ENCODE data around the gene BCAR1. TPM values are rescaled to one million over a fixed set of nuclear protein-coding genes. Genes with fewer than 3 reads are reported as not detected.
"Not testable (repeated sequence)": the region's sequence is repeated elsewhere in the genome, so short reads cannot be mapped to it uniquely, and the experiment has no call there.

Gene BCAR1
- total RNA-seq, 1 donor: 33.4 TPM

DNA sequence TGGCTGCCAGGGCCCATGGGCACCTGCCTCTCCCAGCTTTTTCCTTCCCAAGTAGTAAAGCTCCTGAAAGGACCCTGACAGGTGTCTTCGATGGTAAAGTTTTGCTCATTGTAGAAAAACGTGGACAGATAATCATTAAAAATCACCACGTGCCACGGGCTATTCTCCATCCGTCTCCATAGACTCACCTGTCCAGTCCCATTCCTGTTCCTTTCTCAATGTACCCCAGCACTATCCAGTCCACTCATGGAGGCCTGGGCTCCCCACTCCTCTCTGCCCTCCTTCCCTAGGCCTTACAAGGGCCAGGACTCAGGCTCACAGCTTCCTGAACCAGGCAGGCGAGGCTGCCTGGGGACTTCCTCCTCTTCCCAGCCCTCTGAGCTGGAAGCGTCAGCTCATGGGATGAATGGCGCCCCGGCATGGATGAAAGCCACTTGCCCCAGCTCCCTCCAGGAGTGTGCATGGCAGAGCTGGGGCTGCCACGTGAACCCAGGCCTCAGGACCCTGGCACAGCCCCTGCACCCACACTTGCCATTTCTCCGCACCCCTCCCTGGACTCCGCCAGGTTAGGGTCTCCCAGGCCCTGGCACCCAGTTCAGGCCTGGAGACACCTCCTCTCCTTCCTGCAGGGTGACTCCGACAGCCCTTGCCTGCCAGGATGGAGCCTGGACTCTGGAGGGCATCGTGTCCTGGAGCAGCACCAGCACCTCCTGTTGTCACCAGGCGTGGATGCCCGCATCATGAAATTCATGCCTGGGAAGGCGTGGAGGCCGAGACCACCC lies 23.9 kb downstream of the BCAR1 start:
- no peak overlapping the region for H3K4me3 ChIP-seq (ENCODE audit: low read depth, low read length)
- TF ChIP-seq, protein P1, sequence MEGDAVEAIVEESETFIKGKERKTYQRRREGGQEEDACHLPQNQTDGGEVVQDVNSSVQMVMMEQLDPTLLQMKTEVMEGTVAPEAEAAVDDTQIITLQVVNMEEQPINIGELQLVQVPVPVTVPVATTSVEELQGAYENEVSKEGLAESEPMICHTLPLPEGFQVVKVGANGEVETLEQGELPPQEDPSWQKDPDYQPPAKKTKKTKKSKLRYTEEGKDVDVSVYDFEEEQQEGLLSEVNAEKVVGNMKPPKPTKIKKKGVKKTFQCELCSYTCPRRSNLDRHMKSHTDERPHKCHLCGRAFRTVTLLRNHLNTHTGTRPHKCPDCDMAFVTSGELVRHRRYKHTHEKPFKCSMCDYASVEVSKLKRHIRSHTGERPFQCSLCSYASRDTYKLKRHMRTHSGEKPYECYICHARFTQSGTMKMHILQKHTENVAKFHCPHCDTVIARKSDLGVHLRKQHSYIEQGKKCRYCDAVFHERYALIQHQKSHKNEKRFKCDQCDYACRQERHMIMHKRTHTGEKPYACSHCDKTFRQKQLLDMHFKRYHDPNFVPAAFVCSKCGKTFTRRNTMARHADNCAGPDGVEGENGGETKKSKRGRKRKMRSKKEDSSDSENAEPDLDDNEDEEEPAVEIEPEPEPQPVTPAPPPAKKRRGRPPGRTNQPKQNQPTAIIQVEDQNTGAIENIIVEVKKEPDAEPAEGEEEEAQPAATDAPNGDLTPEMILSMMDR (IDR thresholded peaks at IDR 0.05; ENCODE audit: insufficient read depth, low read length): no peak
- no peak for DNase-seq (ENCODE audit: low read depth)

DNA sequence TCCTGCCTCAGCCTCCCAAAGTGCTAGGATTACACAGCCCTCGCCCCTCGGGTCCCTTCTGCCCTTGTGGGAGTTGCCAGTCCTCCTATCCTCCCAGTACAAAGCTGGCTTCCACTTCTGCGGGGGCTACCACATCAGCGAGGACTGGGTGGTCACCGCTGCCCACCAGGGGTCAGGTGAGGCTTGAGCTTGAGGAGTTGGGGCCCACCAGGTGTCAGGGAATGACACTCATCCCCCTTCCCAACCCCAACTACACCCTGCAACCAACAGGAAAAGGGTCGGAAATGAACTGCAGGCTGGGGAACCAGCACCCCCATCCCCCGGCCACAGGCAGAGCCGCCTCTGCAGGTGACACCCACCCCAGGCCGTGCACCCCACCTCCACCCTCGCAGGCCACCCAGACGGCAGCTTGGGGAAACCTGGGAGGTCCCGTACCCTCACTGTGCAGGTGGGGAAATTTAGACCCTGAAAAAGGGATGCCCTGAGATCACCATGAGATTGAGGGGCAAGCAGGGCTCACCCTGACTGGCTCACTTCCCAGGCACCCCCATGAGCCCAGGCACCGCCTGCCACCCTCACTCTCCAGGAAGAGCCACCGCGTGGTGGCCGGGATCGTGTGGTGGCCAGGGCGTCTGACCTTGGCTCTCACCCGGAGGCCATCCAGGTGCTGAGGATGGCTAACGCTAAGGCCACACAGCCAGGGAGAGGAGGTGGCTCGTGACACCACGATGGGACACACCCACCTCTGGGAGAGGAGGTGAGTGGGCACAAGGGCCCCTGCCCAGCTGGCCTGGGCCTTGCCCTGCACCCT lies 24.7 kb downstream of the BCAR1 start:
- no peak for DNase-seq (ENCODE audit: low read depth)
- TF ChIP-seq, protein P1 (IDR thresholded peaks at IDR 0.05; ENCODE audit: insufficient read depth, low read length): no peak
- H3K4me3 ChIP-seq (ENCODE audit: low read depth, low read length): no peak overlapping the region

DNA sequence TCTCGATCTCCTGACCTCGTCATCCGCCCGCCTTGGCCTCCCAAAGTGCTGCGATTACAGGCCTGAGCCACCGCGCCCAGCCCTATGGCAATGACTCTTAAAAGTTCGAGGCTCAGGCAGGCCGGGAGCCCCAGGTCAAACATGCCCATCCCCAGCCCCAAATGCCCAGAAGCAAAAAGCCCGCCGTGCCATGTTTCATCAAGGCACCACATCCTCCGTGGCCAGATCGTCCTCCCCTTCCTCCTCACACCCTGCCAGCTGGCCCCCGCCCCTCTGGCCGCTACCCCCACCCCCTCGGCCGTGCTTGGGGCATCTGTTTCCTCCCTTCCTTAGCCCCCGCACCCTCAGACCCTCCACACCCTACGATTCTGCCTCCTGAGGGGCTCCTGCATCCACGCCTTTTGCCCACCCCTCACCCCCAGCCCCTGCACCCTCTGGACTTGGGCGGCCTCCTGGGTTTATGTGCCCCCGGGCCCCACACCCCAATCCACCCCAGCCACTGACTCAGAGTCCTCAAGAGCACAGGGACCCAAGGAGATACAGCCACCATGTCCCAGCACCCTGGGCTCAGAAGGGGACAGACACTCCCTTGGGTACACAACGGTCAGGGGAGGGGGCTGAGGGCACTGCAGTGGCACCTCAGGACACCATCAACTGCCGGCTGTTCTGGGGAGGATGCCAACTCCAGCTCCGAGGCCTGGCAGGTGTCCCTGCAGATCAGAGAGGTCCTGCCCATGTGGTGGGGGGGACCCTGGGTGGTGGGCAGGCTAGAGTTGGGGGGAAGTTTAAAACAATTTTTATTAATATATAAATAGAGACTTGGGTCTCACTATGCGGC lies 25.5 kb downstream of the BCAR1 start:
- TF ChIP-seq, protein P1 (IDR thresholded peaks at IDR 0.05; ENCODE audit: insufficient read depth, low read length): no peak
- no peak for DNase-seq (ENCODE audit: low read depth)
- H3K4me3 ChIP-seq (ENCODE audit: low read depth, low read length): no peak overlapping the region

DNA sequence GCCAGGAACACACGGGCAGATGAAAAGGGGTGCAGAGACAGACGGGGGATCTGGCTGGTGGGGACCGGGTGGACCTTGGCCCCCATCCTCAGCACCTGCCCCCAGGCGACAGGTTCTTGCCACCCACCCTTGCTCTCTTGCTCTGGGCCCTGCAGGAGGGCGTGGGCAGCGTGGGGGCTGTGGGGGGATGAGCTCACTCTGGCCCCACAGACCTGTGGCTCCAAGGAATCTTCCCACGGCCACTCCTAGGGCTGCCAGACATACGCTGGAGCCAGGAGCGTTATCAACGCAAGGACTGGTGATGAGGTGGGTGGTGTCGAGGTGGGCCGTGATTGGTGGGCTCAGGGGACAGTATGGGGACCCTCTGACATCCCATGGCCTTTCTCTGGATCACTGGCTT lies 26.3 kb downstream of the BCAR1 start:
- no peak overlapping the region for H3K4me3 ChIP-seq (ENCODE audit: low read depth, low read length)
- TF ChIP-seq, protein P1 (IDR thresholded peaks at IDR 0.05; ENCODE audit: insufficient read depth, low read length): no peak
- DNase-seq (ENCODE audit: low read depth): no peak

DNA sequence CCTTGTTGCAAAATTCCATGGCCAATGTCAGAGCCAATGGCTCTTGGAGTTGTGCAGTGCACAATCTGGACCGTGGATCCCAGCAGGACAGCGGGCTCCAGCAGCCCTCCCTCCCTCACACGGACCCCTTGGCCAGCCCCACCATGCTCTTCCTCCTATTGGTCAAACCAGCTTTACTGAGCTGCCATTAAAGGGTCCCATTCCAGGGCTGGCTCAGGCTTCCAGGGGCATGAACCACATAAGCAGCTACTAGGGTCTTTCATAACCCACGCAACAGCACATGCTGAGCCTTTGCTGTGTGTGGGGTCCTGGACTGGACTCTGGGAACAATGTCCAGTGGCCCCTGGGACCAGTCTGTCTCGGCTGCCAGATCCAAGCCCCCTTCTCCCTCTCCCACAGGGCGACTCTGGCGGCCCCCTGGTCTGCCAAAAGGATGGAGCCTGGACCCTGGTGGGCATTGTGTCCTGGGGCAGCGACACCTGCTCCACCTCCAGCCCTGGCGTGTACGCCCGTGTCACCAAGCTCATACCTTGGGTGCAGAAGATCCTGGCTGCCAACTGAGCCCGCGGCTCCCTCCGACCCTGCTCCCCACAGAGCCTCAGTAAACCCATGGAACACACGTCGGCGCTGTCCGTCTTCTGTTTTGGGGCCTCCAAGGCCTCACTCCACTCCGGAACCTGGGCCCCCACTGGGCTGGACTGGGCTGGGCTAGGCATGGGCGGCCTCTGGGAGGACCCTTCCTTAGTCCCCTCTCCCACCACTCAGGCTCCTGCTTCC lies 26.9 kb downstream of the BCAR1 start:
- H3K4me3 ChIP-seq (ENCODE audit: low read depth, low read length): no peak overlapping the region
- TF ChIP-seq, protein P1 (IDR thresholded peaks at IDR 0.05; ENCODE audit: insufficient read depth, low read length): no peak
- no peak for DNase-seq (ENCODE audit: low read depth)

DNA sequence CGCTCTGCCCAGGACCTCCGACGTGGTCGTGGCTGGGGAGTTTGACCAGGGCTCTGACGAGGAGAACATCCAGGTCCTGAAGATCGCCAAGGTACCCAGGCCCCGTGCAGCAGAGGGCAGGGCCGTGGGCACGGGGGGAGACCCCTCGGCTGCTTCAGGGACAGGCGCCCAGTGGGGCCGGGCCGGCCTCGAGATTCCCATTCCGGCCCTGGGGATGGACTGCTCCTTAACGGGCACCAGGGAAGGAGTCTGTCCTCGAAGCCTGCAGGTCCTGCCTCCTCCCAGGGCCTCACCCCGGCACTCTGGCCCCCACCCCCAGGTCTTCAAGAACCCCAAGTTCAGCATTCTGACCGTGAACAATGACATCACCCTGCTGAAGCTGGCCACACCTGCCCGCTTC lies 28.3 kb downstream of the BCAR1 start:
- not testable (repeated sequence) for DNase-seq (ENCODE audit: low read depth); H3K4me3 ChIP-seq (ENCODE audit: low read depth, low read length)

All from fibroblast of the aortic adventitia (primary cell).